GM18511 (cell line): Measurements from ENCODE around the gene NCKAP5.

ENCODE experiments used
- ATAC-seq: cut with Tn5 transposase; IDR thresholded peaks from one replicate; pipeline ENCODE4 v1.9.1; 2021; ENCODE audit warnings: mild to moderate bottlenecking, moderate library complexity; ENCODE audit not compliant: unreplicated experiment

The NCKAP5 gene

GRCh38 chr2:133171393-133172004 is 396.8 kb downstream of the NCKAP5 start:
- peak; percentile 57 for ATAC-seq

GRCh38 chr2:133169274-133169912 is 398.9 kb downstream of the NCKAP5 start:
- ATAC-seq: no peak

- ATAC-seq: no peak
Measured at GRCh38 chr2:133167990-133168389, 400.3 kb downstream of the NCKAP5 start.

GRCh38 chr2:133167223-133167622 is 401.0 kb downstream of the NCKAP5 start:
- ATAC-seq: no peak

GRCh38 chr2:133166031-133166430 is 402.2 kb downstream of the NCKAP5 start:
- ATAC-seq: no peak

GRCh38 chr2:133163111-133163510 is 405.2 kb downstream of the NCKAP5 start:
- ATAC-seq: no peak

GRCh38 chr2:133158442-133158841 is 409.8 kb downstream of the NCKAP5 start:
- no peak for ATAC-seq

GRCh38 chr2:133158024-133158423 is 410.2 kb downstream of the NCKAP5 start:
- no peak for ATAC-seq

- ATAC-seq: no peak
Measured at GRCh38 chr2:133157141-133157540, 411.1 kb downstream of the NCKAP5 start.

GRCh38 chr2:133152801-133153200 is 415.5 kb downstream of the NCKAP5 start:
- no peak for ATAC-seq

GRCh38 chr2:133148187-133148586 is 420.1 kb downstream of the NCKAP5 start:
- no peak for ATAC-seq

GRCh38 chr2:133146893-133147292 is 421.4 kb downstream of the NCKAP5 start:
- no peak for ATAC-seq

- ATAC-seq: no peak
Measured at GRCh38 chr2:133143645-133144044, 424.6 kb downstream of the NCKAP5 start.

- no peak for ATAC-seq
Measured at GRCh38 chr2:133142087-133142486, 426.2 kb downstream of the NCKAP5 start.

GRCh38 chr2:133140620-133141019 is 427.6 kb downstream of the NCKAP5 start:
- ATAC-seq: no peak

GRCh38 chr2:133139847-133140533 is 428.3 kb downstream of the NCKAP5 start:
- peak; percentile 64 for ATAC-seq

GRCh38 chr2:133138693-133139092 is 429.6 kb downstream of the NCKAP5 start:
- ATAC-seq: no peak

- no peak for ATAC-seq
Measured at GRCh38 chr2:133135035-133135654, 433.1 kb downstream of the NCKAP5 start.

GRCh38 chr2:133130548-133131246 is 437.6 kb downstream of the NCKAP5 start:
- no peak for ATAC-seq

GRCh38 chr2:133124446-133124845 is 443.8 kb downstream of the NCKAP5 start:
- no peak for ATAC-seq

GRCh38 chr2:133123904-133124303 is 444.4 kb downstream of the NCKAP5 start:
- ATAC-seq: no peak
